Measurements from ENCODE around the gene RALY. TPM values are rescaled to one million over a fixed set of nuclear protein-coding genes. Genes with fewer than 3 reads are reported as not detected.

The RALY gene
- total RNA-seq, 1 donor from 2014 or later = 236 TPM

DNA sequence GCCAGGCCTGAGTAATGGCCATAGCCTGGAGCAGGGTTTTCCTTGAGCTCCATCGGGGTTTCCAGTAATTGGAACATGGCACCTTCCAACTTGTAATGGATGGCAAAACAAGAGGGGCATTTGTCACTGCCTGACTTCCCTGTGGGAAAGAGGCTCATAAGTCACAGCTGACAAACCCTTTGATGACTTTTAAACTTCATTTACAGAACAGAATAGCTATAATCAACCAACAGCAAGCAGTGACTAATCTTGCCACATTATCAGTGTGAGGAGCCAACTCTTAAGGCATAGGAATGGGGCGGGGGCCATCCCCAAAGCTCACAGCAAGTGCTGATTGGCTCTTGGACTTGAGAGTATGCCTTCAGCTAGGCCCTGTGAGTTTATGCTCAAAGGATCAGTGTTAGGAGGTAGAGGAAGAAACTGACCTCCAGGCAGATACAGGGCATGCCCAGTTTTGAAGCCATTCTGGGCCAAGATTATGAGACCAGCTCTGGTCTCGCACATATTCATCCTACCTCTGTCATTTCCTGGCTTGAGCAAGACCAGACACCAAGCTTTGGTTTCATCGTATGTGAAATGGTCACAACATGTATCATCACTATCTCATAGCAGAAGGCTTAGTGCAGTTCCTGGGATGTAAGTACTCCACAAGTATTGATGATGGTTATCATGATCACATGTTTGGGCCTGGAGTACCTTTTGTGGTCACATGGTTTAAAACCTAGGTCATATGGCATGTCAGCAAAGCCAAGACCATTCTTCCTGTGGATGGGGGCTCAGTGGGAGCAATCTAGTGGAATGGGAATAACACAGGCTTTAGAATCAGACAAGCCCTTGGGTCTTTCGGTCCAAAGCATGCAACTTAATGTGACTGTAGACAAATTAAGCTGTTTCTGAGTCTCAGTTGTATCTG lies 69.1 kb downstream of the RALY start:
- Mint-ChIP-seq H3K4me1 (ENCODE audit: low read depth) (peaks cover 12% of the 10 kb centered on the region), H3K27ac (no peak overlapping the region), H3K36me3 (ENCODE audit: insufficient read depth) (peaks cover 2% of the 10 kb centered on the region), H3K9me3 (ENCODE audit: low read depth) (no peaks in the 10 kb centered on the region), H3K27me3 (no peaks in the 10 kb centered on the region), H3K4me3 (ENCODE audit: low read depth) (no peak overlapping the region)
- DNase-seq (ENCODE audit: low spot score, unreplicated experiment) = no peak
- no peak for TF ChIP-seq CTCF (IDR thresholded peaks at IDR 0.05; ENCODE audit: unreplicated experiment)

GRCh38 chr20:34064286-34064685 lies 70.6 kb downstream of the RALY start:
- no peak for DNase-seq (ENCODE audit: low spot score, unreplicated experiment)
- TF ChIP-seq CTCF (IDR thresholded peaks at IDR 0.05; ENCODE audit: unreplicated experiment) = no peak
- Mint-ChIP-seq H3K36me3 (ENCODE audit: insufficient read depth) (peaks cover 2% of the 10 kb centered on the region), H3K27ac (peak overlapping the region; percentile 1), H3K4me3 (ENCODE audit: low read depth) (no peak overlapping the region), H3K9me3 (ENCODE audit: low read depth) (no peaks in the 10 kb centered on the region), H3K4me1 (ENCODE audit: low read depth) (peaks cover 13% of the 10 kb centered on the region), H3K27me3 (no peaks in the 10 kb centered on the region)

- no peaks in the 10 kb centered on the region for H3K9me3 Mint-ChIP-seq (ENCODE audit: low read depth)
- peaks cover 13% of the 10 kb centered on the region for H3K4me1 Mint-ChIP-seq (ENCODE audit: low read depth)
- no peaks in the 10 kb centered on the region for H3K27me3 Mint-ChIP-seq
- H3K4me3 Mint-ChIP-seq (ENCODE audit: low read depth) = no peak overlapping the region
- no peak for DNase-seq (ENCODE audit: low spot score, unreplicated experiment)
- H3K36me3 Mint-ChIP-seq (ENCODE audit: insufficient read depth) = peaks cover 2% of the 10 kb centered on the region
- H3K27ac Mint-ChIP-seq = no peak overlapping the region
- no peak for TF ChIP-seq CTCF (IDR thresholded peaks at IDR 0.05; ENCODE audit: unreplicated experiment)
Measured at GRCh38 chr20:34065260-34065659, 71.5 kb downstream of the RALY start.

DNA sequence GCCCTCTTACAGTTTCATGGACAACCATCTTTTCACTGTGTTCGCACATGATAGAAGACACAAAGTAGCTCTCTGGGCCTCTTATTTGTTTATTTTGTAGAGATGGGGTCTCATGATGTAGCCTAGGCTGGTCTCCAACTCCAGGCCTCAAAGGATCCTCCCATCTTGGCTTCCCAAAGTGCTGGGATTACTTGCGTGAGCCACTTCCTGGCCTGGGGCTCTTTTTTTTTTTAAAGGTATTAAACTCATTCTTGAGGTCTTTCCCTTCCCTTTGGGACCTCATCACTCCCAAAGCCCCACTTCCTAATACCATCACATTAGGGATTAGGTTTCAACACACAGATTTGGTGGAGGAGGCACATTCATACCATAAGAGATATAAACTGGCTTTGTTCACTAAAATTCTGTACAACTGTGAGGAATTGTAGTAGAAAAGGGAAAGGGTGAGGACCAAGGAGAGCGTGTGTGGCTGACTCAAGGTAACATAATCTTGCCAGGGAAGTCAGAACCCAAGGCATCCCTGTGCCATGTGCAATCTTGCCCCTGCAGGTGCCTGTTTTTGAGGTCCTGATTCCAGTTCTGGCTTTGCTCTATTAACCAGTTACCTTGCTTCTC lies 72.9 kb downstream of the RALY start:
- H3K4me3 Mint-ChIP-seq (ENCODE audit: low read depth) = no peak overlapping the region
- H3K9me3 Mint-ChIP-seq (ENCODE audit: low read depth) = no peaks in the 10 kb centered on the region
- no peak for DNase-seq (ENCODE audit: low spot score, unreplicated experiment)
- peaks cover 2% of the 10 kb centered on the region for H3K36me3 Mint-ChIP-seq (ENCODE audit: insufficient read depth)
- H3K4me1 Mint-ChIP-seq (ENCODE audit: low read depth) = peaks cover 11% of the 10 kb centered on the region
- no peaks in the 10 kb centered on the region for H3K27me3 Mint-ChIP-seq
- H3K27ac Mint-ChIP-seq = no peak overlapping the region
- TF ChIP-seq CTCF (IDR thresholded peaks at IDR 0.05; ENCODE audit: unreplicated experiment) = no peak

DNA sequence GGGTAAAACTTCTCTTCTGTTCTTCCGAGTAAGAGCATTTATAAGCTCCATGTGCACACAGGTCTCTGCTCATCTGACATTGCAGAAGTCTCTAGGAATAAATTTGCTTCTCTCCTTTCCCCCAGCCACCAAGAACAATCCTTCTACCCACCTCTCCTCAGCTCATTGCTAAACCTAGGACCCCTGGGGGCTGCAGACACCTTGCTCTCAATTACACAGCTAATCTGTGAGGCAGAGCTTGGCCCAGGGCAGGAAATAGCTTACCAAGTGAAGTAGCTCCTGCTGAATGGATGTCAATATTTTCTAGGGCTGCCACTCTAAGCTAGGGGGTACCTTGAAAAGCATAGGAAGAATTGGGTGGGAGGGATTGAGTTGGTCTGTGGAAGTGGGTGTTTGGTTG lies 74.3 kb downstream of the RALY start:
- H3K27me3 Mint-ChIP-seq = no peaks in the 10 kb centered on the region
- H3K4me3 Mint-ChIP-seq (ENCODE audit: low read depth) = no peak overlapping the region
- no peak for DNase-seq (ENCODE audit: low spot score, unreplicated experiment)
- TF ChIP-seq CTCF (IDR thresholded peaks at IDR 0.05; ENCODE audit: unreplicated experiment) = no peak
- no peaks in the 10 kb centered on the region for H3K9me3 Mint-ChIP-seq (ENCODE audit: low read depth)
- H3K27ac Mint-ChIP-seq = peak overlapping the region; percentile 47
- peaks cover 6% of the 10 kb centered on the region for H3K4me1 Mint-ChIP-seq (ENCODE audit: low read depth)
- peaks cover 2% of the 10 kb centered on the region for H3K36me3 Mint-ChIP-seq (ENCODE audit: insufficient read depth)

Measured in progenitor cell of endocrine pancreas (in vitro differentiated cells).